Measurements from ENCODE around the gene DHX57.
A peak's percentile ranks its signal among the peaks of the same experiment; 100 is the strongest.

DHX57 gene

DNA sequence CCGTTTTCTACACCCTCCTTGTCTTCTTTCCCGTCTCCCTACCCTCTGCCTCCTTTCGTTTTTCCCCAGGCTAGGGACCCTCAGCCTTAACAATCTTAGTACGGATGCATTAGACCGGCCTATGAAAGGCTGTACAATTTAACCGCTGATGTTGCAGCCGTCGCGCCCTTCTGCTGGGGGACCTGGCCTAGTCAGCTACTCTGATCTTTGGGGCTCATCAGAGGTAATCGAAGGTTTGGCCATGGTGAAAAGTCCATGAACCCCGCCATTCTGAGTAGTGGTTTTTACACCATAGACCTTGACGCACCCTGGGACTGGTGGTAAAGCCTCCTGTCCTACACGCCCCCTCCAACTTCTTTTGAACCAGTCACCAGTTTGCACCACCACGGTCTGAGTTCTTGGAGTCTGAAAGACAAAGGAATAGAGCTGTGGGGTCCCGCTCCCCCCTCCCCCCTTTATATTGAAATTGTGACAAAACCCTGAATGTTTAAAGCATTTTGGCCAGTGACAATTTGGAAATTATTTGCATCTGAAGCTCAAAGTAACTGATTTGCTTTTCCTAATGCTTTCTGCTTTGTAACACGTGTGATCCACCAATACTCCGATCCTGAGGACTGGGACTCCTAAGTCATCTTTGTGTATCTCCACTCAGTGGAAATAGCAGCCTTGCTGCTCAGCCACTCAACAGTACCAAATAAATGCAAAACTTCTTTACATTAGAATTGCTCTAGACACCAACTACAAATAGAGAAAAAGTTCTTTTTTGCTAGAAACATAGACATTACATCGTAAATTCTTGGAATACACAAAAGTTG is 123.9 kb downstream of the DHX57 start:
- H3K27ac ChIP-seq (replicated peaks), result peak overlapping the region; percentile 99
- no peak for TF ChIP-seq GABPA (IDR thresholded peaks at IDR 0.05; ENCODE audit: low read depth)
- TF ChIP-seq POLR2AphosphoS5 (IDR thresholded peaks at IDR 0.05; ENCODE audit: low read depth), result no peak
- TF ChIP-seq SPI1 (IDR thresholded peaks at IDR 0.05; ENCODE audit: borderline replicate concordance, low read depth), result no peak
- TF ChIP-seq, protein P1, sequence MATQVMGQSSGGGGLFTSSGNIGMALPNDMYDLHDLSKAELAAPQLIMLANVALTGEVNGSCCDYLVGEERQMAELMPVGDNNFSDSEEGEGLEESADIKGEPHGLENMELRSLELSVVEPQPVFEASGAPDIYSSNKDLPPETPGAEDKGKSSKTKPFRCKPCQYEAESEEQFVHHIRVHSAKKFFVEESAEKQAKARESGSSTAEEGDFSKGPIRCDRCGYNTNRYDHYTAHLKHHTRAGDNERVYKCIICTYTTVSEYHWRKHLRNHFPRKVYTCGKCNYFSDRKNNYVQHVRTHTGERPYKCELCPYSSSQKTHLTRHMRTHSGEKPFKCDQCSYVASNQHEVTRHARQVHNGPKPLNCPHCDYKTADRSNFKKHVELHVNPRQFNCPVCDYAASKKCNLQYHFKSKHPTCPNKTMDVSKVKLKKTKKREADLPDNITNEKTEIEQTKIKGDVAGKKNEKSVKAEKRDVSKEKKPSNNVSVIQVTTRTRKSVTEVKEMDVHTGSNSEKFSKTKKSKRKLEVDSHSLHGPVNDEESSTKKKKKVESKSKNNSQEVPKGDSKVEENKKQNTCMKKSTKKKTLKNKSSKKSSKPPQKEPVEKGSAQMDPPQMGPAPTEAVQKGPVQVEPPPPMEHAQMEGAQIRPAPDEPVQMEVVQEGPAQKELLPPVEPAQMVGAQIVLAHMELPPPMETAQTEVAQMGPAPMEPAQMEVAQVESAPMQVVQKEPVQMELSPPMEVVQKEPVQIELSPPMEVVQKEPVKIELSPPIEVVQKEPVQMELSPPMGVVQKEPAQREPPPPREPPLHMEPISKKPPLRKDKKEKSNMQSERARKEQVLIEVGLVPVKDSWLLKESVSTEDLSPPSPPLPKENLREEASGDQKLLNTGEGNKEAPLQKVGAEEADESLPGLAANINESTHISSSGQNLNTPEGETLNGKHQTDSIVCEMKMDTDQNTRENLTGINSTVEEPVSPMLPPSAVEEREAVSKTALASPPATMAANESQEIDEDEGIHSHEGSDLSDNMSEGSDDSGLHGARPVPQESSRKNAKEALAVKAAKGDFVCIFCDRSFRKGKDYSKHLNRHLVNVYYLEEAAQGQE (IDR thresholded peaks at IDR 0.05; ENCODE audit: insufficient replicate concordance, low read depth), result no peak
- TF ChIP-seq, protein P2, sequence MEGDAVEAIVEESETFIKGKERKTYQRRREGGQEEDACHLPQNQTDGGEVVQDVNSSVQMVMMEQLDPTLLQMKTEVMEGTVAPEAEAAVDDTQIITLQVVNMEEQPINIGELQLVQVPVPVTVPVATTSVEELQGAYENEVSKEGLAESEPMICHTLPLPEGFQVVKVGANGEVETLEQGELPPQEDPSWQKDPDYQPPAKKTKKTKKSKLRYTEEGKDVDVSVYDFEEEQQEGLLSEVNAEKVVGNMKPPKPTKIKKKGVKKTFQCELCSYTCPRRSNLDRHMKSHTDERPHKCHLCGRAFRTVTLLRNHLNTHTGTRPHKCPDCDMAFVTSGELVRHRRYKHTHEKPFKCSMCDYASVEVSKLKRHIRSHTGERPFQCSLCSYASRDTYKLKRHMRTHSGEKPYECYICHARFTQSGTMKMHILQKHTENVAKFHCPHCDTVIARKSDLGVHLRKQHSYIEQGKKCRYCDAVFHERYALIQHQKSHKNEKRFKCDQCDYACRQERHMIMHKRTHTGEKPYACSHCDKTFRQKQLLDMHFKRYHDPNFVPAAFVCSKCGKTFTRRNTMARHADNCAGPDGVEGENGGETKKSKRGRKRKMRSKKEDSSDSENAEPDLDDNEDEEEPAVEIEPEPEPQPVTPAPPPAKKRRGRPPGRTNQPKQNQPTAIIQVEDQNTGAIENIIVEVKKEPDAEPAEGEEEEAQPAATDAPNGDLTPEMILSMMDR (IDR thresholded peaks at IDR 0.05; ENCODE audit: insufficient read depth, low read length), result no peak
- DNase-seq (ENCODE audit: low read depth in 1 of 2, low spot score in 1 of 2), result no peak
- H3K4me3 ChIP-seq (replicated peaks; ENCODE audit: insufficient read depth, low read length), result peak overlapping the region; percentile 82
- no peaks in the 10 kb centered on the region for H3K27me3 ChIP-seq (ENCODE audit: insufficient read depth, poor library complexity, severe bottlenecking)

DNA sequence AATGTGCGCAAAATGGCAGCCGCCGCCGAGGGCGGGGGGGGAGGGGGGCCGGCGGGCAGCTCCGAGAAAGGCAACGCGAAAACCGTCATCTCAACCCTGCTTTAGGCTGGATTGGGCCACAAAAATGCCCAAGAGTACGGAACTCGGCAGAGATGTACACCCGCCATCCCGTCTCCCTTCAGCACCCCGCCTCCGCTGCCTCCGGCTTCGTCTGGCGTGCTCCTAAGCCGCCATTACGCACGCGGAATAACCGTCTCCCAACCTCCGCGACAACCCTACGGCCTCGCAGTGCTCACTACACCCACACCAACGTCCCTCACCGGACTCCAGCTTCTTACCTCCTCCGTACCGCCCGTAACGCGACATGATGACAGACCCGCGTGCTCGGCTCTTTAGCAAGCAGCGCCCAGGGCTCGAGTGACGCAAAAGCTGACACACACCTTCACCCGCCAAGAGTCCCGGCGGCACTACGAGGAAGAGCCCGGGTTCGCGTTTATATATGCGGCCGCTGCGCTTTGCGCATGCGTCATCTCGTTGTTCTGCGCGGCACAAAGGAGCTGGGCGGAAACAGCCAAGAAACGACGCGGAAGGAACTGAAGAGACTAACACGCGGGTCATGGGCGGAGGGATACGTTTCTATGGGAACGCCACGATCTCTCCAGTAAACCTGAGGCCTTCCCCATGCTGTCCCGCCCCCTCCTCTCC is 124.7 kb downstream of the DHX57 start, which contains the start of gene SRSF7:
Gene SRSF7 (minus strand): TSS at position 471 of the 705 bp plus-strand sequence. CDS start 105 bp downstream, at position 366.
- peak within 1 kb of the TSS; percentile 99 for H3K27ac ChIP-seq (replicated peaks)
- peak within 1 kb of the TSS; percentile 82 for H3K4me3 ChIP-seq (replicated peaks; ENCODE audit: insufficient read depth, low read length)

More for the DNA sequence above, 124.7 kb downstream of the DHX57 start, which contains the start of gene SRSF7:
- TF ChIP-seq GABPA (IDR thresholded peaks at IDR 0.05; ENCODE audit: low read depth), result peak; percentile 56; the same call in 1 of the 2 replicates
- TF ChIP-seq, protein P1 (IDR thresholded peaks at IDR 0.05; ENCODE audit: insufficient replicate concordance, low read depth), result peak; percentile 81
- TF ChIP-seq SPI1 (IDR thresholded peaks at IDR 0.05; ENCODE audit: borderline replicate concordance, low read depth), result peak; percentile 52; the same call in 1 of the 2 replicates
- TF ChIP-seq POLR2AphosphoS5 (IDR thresholded peaks at IDR 0.05; ENCODE audit: low read depth), result peak; percentile 100
- TF ChIP-seq, protein P2 (IDR thresholded peaks at IDR 0.05; ENCODE audit: insufficient read depth, low read length), result no peak
- DNase-seq (ENCODE audit: low read depth in 1 of 2, low spot score in 1 of 2), result peak; percentile 98 to 99
- no peaks in the 10 kb centered on the region for H3K27me3 ChIP-seq (ENCODE audit: insufficient read depth, poor library complexity, severe bottlenecking)

All from HL-60 (cell line).